Body of pancreas (tissue), 4 donors: ENCODE data around the gene RGS1. TPM values are rescaled to one million over a fixed set of nuclear protein-coding genes. Genes with fewer than 3 reads are reported as not detected.

ENCODE experiments used
- ATAC-seq: fragments of 150-250 bp; one replicate; pipeline ENCODE4 v1.9.1; 2016
- DNase-seq, 4 donors: peaks; one replicate each; pipeline ENCODE4 v3.0.0-alpha.2; 2019
- H3K27ac ChIP-seq, 4 donors: fragments of 200-600 bp; sonication (generic); 1 replicate in 3 of 4; 2 replicates in 1 of 4; pipeline versions ENCODE4 v1.5.1 to v1.6.1; 2016 to 2019; ENCODE audit warnings: mild to moderate bottlenecking in 1 of 4, mixed read lengths in 1 of 4, moderate library complexity in 1 of 4
- H3K27me3 ChIP-seq, 2 donors: fragments of 200-600 bp; sonication (generic); one replicate each; pipeline ENCODE4 v1.6.0; 2016; ENCODE audit warnings: mild to moderate bottlenecking in 1 of 2
- H3K36me3 ChIP-seq, 2 donors: fragments of 200-600 bp; sonication (generic); replicated peaks in 1 of 2; 2 replicates each; pipeline ENCODE4 v1.5.1; 2016; ENCODE audit warnings: low read depth in 2 of 2; ENCODE audit not compliant: insufficient read depth in 1 of 2
- H3K4me1 ChIP-seq: fragments of 200-600 bp; sonication (generic); one replicate; pipeline ENCODE4 v1.6.0; 2016
- H3K4me3 ChIP-seq, 2 donors: fragments of 200-600 bp; sonication (generic); 1 replicate in 1 of 2; 2 replicates in 1 of 2; pipeline ENCODE4 v1.5.1; 2016 to 2019
- H3K9me3 ChIP-seq, 3 donors: fragments of 200-600 bp; sonication (generic); 1 replicate in 2 of 3; 2 replicates in 1 of 3; pipeline ENCODE4 v1.5.1; 2016
- CTCF ChIP-seq, 7 experiments: fragments of 450-650 bp in 4 of 7; fragments of 200-600 bp in 3 of 7; sonication (generic) in 3 of 7; IDR thresholded peaks; one replicate each; pipeline ENCODE4 v1.5.1; 2016 to 2019; ENCODE audit warnings: antibody characterized with exemption in 7 of 7
- POLR2A ChIP-seq, 3 donors: fragments of 450-650 bp; IDR thresholded peaks; one replicate each; pipeline ENCODE4 v1.6.1; 2016; ENCODE audit warnings: antibody characterized with exemption in 3 of 3, mild to moderate bottlenecking in 2 of 3
- WGBS, 2 donors: methylation state at CpG; one replicate each; pipeline ENCODE4 v1.1.5; 2017; 5-methylcytosine and 5-hydroxymethylcytosine counted together
- intact Hi-C: fragments of 100-400 bp; cut with DNase I; formaldehyde crosslinking; loops from one replicate; pipeline ENCODE4 v1.15.1; 2023
- total RNA-seq, 2 donors: library from RNA; depleted of rRNA; stranded (reverse); fragments of >200 nt; gene quantifications; one replicate each; pipeline ENCODE4 v1.1.0, GENCODE V29; 2016

Gene RGS1
- total RNA-seq, 2 donors from 2014 or later: 0.99 to 10.4 TPM

GRCh38 chr1:192627901-192628300, 52.3 kb downstream of the RGS1 start:
- DNase-seq (no peak), ATAC-seq (no peak)
- 88 to 95% methylated on average over 5 of the region's 5 CpGs for WGBS, 2 donors
- Histone ChIP-seq H3K9me3 (no peaks in the 10 kb centered on the region), H3K4me1 (peaks cover 12% of the 10 kb centered on the region), H3K27ac (no peak overlapping the region), H3K27me3 (no peaks in the 10 kb centered on the region), H3K36me3 (no peaks in the 10 kb centered on the region), H3K4me3 (no peak overlapping the region)
- intact Hi-C loops: no loop called here
- TF ChIP-seq CTCF (IDR thresholded peaks at IDR 0.05) (no peak), POLR2A (IDR thresholded peaks at IDR 0.05) (no peak)

- intact Hi-C loops: no loop called here
- H3K4me1 ChIP-seq: peaks cover 12% of the 10 kb centered on the region
- DNase-seq (no peak), ATAC-seq (no peak)
- no peak overlapping the region for H3K4me3 ChIP-seq
- 93 to 97% methylated on average over 1 of the region's 1 CpG for WGBS, 2 donors
- H3K27ac ChIP-seq: no peak overlapping the region
- no peaks in the 10 kb centered on the region for H3K27me3 ChIP-seq
- H3K36me3 ChIP-seq: no peaks in the 10 kb centered on the region
- no peaks in the 10 kb centered on the region for H3K9me3 ChIP-seq
- TF ChIP-seq POLR2A (IDR thresholded peaks at IDR 0.05): no peak
- no peak for TF ChIP-seq CTCF (IDR thresholded peaks at IDR 0.05)
Observed at GRCh38 chr1:192628396-192629057, 53.0 kb downstream of the RGS1 start.

- ATAC-seq (no peak), DNase-seq (no peak)
- intact Hi-C loops: no loop called here
- Histone ChIP-seq H3K27me3 (no peaks in the 10 kb centered on the region), H3K4me3 (no peak overlapping the region), H3K9me3 (no peaks in the 10 kb centered on the region), H3K27ac (no peak overlapping the region), H3K4me1 (peaks cover 12% of the 10 kb centered on the region), H3K36me3 (no peaks in the 10 kb centered on the region)
- WGBS, 2 donors: 71 to 73% methylated on average over 3 of the region's 3 CpGs
- TF ChIP-seq CTCF (IDR thresholded peaks at IDR 0.05): no peak
Observed at GRCh38 chr1:192629612-192630011, 54.0 kb downstream of the RGS1 start.

Other genes with a start within 250 kb of the RGS1 start
- 1 to 10 TPM in 1 of 2 donors, not detected in 1; 4.9 TPM for gene RGS13, start 60.4 kb downstream of the RGS1 start, total RNA-seq
- 10 to 100 TPM; 14.5 to 32.7 TPM for gene RGS2, start 233.3 kb downstream of the RGS1 start, total RNA-seq